ENCODE measurements around the gene ELOVL2.

Gene ELOVL2

DNA sequence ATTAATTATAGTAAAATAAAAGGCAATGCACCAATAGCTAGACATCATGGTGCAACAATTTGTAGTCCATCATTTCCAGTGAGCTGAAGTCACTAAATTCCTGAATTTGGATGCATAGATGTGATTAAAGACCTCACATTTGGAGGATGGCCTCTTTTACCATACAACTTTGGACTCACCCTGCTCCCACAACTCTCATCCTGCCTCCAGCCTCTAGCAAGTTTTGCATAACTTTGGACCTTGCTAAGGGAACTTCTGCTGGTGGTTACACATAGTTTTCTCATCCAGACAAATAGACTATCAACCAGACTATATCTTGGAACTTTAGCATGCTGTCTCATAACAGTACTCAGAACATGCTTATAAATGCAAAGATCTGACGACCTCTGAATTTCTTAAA lies 12.8 kb upstream of the ELOVL2 start:
- TF ChIP-seq, protein P1, sequence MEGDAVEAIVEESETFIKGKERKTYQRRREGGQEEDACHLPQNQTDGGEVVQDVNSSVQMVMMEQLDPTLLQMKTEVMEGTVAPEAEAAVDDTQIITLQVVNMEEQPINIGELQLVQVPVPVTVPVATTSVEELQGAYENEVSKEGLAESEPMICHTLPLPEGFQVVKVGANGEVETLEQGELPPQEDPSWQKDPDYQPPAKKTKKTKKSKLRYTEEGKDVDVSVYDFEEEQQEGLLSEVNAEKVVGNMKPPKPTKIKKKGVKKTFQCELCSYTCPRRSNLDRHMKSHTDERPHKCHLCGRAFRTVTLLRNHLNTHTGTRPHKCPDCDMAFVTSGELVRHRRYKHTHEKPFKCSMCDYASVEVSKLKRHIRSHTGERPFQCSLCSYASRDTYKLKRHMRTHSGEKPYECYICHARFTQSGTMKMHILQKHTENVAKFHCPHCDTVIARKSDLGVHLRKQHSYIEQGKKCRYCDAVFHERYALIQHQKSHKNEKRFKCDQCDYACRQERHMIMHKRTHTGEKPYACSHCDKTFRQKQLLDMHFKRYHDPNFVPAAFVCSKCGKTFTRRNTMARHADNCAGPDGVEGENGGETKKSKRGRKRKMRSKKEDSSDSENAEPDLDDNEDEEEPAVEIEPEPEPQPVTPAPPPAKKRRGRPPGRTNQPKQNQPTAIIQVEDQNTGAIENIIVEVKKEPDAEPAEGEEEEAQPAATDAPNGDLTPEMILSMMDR (IDR thresholded peaks at IDR 0.05; ENCODE audit: poor library complexity, severe bottlenecking) = no peak
- H3K4me3 ChIP-seq (ENCODE audit: severe bottlenecking) = no peak overlapping the region
- no peak for ATAC-seq (ENCODE audit: low read depth)

DNA sequence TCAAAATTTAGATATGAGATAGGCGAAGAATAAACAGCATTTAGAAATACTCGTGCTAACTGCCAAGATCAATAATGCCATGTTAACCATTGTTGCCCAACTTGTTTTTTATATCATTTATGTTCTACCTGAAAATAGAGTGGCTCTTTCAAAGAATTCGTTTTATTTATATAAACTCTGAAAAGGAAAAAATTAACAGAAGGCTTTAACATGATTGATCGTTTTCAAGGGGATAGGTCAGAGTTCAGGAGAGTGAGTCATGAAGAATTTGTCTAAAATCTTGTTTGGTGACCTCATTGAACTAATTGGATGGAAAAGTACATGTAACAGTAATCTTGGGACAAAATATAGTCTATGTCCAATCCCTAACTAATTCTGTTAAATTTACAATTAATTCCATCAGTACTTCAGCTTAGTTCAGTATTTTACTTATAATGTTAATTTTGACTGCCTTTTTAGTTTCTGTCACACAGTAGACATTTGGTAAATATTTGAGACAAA lies 11.1 kb upstream of the ELOVL2 start:
- no peaks in the 10 kb centered on the region for H3K9me3 ChIP-seq (ENCODE audit: severe bottlenecking)
- H3K4me3 ChIP-seq (ENCODE audit: severe bottlenecking) = no peak overlapping the region
- no peak overlapping the region for H3K27ac ChIP-seq (ENCODE audit: poor library complexity, severe bottlenecking)
- H3K27me3 ChIP-seq (ENCODE audit: insufficient read depth, poor library complexity, severe bottlenecking) = no peaks in the 10 kb centered on the region
- no peaks in the 10 kb centered on the region for H3K4me1 ChIP-seq (ENCODE audit: insufficient read depth, poor library complexity, severe bottlenecking)
- TF ChIP-seq, protein P1 (IDR thresholded peaks at IDR 0.05; ENCODE audit: poor library complexity, severe bottlenecking) = no peak
- DNase-seq (ENCODE audit: low spot score) = no peak
- H3K36me3 ChIP-seq (ENCODE audit: low read depth) = no peaks in the 10 kb centered on the region
- no peak for ATAC-seq (ENCODE audit: low read depth)

More for the DNA sequence above, 12.8 kb upstream of the ELOVL2 start:
- Histone ChIP-seq H3K27me3 (ENCODE audit: insufficient read depth, poor library complexity, severe bottlenecking) (no peaks in the 10 kb centered on the region), H3K27ac (ENCODE audit: poor library complexity, severe bottlenecking) (no peak overlapping the region), H3K4me1 (ENCODE audit: insufficient read depth, poor library complexity, severe bottlenecking) (no peaks in the 10 kb centered on the region), H3K9me3 (ENCODE audit: severe bottlenecking) (no peaks in the 10 kb centered on the region), H3K36me3 (ENCODE audit: low read depth) (no peaks in the 10 kb centered on the region)
- DNase-seq (ENCODE audit: low spot score) = no peak

DNA sequence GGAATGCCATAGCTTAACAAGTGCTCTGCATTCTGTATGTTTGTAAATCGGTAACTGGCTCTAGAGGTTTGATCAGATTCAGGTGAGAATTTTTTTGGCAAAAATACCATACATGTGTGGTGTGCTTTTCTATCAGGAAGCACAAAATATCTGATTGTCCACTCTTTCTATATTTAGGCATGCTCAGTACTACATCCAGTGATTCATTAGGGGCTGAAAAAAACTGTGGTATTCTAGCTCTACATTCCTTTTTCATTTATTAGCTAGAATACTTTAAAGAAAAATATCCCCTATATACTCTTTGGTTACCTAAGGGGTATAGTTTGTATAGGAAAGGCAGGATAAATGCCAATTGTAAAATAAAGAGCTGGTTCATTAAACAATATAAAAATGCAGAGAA lies 10.6 kb upstream of the ELOVL2 start:
- H3K27ac ChIP-seq (ENCODE audit: poor library complexity, severe bottlenecking) = no peak overlapping the region

DNA sequence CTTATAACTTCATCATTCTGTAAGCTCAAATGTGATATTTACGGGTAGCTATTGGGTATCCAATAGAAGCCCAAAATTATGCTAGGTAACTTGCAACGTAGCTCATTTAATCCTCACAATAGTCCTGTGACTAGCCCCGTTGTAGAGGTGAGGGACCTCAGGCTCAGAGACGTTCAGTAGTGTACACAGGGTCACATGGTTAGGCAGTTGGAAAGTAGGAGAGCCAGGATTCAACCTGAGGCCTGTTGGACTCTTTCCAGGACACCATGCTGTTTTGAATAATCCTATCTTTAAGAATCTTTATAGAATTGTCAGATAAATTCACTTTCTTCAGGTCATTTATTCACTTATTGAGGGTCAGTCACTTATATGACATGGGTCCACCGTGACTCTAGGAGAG lies 9.2 kb upstream of the ELOVL2 start:
- TF ChIP-seq, protein P1 (IDR thresholded peaks at IDR 0.05; ENCODE audit: poor library complexity, severe bottlenecking) = no peak
- no peak for ATAC-seq (ENCODE audit: low read depth)

More for the DNA sequence above, 10.6 kb upstream of the ELOVL2 start:
- H3K27me3 ChIP-seq (ENCODE audit: insufficient read depth, poor library complexity, severe bottlenecking) = no peaks in the 10 kb centered on the region
- no peak for ATAC-seq (ENCODE audit: low read depth)
- no peaks in the 10 kb centered on the region for H3K36me3 ChIP-seq (ENCODE audit: low read depth)
- DNase-seq (ENCODE audit: low spot score) = no peak
- H3K4me3 ChIP-seq (ENCODE audit: severe bottlenecking) = no peak overlapping the region
- no peaks in the 10 kb centered on the region for H3K4me1 ChIP-seq (ENCODE audit: insufficient read depth, poor library complexity, severe bottlenecking)
- no peaks in the 10 kb centered on the region for H3K9me3 ChIP-seq (ENCODE audit: severe bottlenecking)
- TF ChIP-seq, protein P1 (IDR thresholded peaks at IDR 0.05; ENCODE audit: poor library complexity, severe bottlenecking) = no peak

DNA sequence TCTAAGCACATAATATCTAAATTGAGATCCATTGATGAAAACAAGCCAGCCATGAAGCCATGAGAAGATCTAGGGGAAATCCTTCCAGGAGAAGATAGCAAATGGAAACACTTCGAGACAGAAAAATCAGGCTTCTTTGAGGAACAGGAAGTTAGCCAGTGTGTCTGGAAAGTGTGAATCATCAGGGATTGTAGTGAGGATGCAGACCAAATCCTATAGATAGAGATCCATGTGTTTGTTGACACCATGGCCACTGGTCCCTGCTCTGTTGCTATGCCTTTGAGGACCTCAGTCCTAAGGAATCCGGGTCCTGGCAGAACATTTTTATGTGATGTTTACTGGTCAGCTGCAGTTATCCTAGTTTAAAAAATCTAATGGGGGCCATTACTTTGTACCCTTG lies 6.6 kb upstream of the ELOVL2 start:
- peaks cover 5% of the 10 kb centered on the region for H3K27me3 ChIP-seq (ENCODE audit: insufficient read depth, poor library complexity, severe bottlenecking)
- no peak for ATAC-seq (ENCODE audit: low read depth)
- DNase-seq (ENCODE audit: low spot score) = no peak
- no peaks in the 10 kb centered on the region for H3K36me3 ChIP-seq (ENCODE audit: low read depth)
- no peak overlapping the region for H3K4me3 ChIP-seq (ENCODE audit: severe bottlenecking)
- H3K27ac ChIP-seq (ENCODE audit: poor library complexity, severe bottlenecking) = no peak overlapping the region
- no peaks in the 10 kb centered on the region for H3K4me1 ChIP-seq (ENCODE audit: insufficient read depth, poor library complexity, severe bottlenecking)
- no peaks in the 10 kb centered on the region for H3K9me3 ChIP-seq (ENCODE audit: severe bottlenecking)
- TF ChIP-seq, protein P1 (IDR thresholded peaks at IDR 0.05; ENCODE audit: poor library complexity, severe bottlenecking) = no peak

More for the DNA sequence above, 9.2 kb upstream of the ELOVL2 start:
- Histone ChIP-seq H3K27ac (ENCODE audit: poor library complexity, severe bottlenecking) (no peak overlapping the region), H3K27me3 (ENCODE audit: insufficient read depth, poor library complexity, severe bottlenecking) (no peaks in the 10 kb centered on the region), H3K4me3 (ENCODE audit: severe bottlenecking) (no peak overlapping the region), H3K9me3 (ENCODE audit: severe bottlenecking) (no peaks in the 10 kb centered on the region), H3K36me3 (ENCODE audit: low read depth) (no peaks in the 10 kb centered on the region), H3K4me1 (ENCODE audit: insufficient read depth, poor library complexity, severe bottlenecking) (no peaks in the 10 kb centered on the region)
- DNase-seq (ENCODE audit: low spot score) = no peak
